Mucosa of descending colon (tissue), 3 donors: Measurements from ENCODE around the gene ZNF526. TPM values are rescaled to one million over a fixed set of nuclear protein-coding genes. Genes with fewer than 3 reads are reported as not detected.

Experiments
- ATAC-seq: fragments of 200-7000 bp; cut with Tn5 transposase; one replicate; pipeline ENCODE4 v1.9.1; 2020; ENCODE audit warnings: mild to moderate bottlenecking, moderate library complexity
- DNase-seq, 3 donors: peaks; one replicate each; pipeline ENCODE4 v3.0.0-alpha.2; 2020
- H3K36me3 ChIP-seq: fragments of 200-600 bp; one replicate; pipeline ENCODE4 v1.8.0; 2021; ENCODE audit warnings: low read depth, mild to moderate bottlenecking
- H3K4me1 ChIP-seq: fragments of 200-600 bp; one replicate; pipeline ENCODE4 v1.8.0; 2021; ENCODE audit warnings: low read depth, mild to moderate bottlenecking
- H3K4me3 ChIP-seq: fragments of 200-600 bp; one replicate; pipeline ENCODE4 v1.8.0; 2021; ENCODE audit warnings: mild to moderate bottlenecking
- H3K9me3 ChIP-seq: fragments of 200-600 bp; one replicate; pipeline ENCODE4 v1.8.0; 2021; ENCODE audit warnings: mild to moderate bottlenecking
- intact Hi-C, 2 donors: fragments of 100-400 bp; cut with DNase I in 1 of 2; cut with micrococcal nuclease in 1 of 2; formaldehyde crosslinking; loops; one replicate each; pipeline versions ENCODE4 v1.11.0 to v1.11.1; 2022; cut with DNase I, micrococcal nuclease
- total RNA-seq, 3 donors: library from RNA; stranded (reverse); fragmentation: NEBNext Ultra II Directional in 2 of 3; extraction: Animal tissue kit (Norgen Biotek cat#: 25700) in 2 of 3; gene quantifications; one replicate each; pipeline versions ENCODE4 v1.2.1 to v1.2.4, GENCODE V29; 2021 to 2023
- TF ChIP-seq, protein P1 (sequence below): fragments of 200-600 bp; IDR thresholded peaks from one replicate; pipeline ENCODE4 v1.8.0; 2022; ENCODE audit warnings: antibody characterized with exemption, mild to moderate bottlenecking
- donor health status: DM: no; HTN: no; CAD: no; lungs with moderate emphysema.
- donor health status: DM: no; HTN: no; CAD: no.
- donor health status: DM: no; HTN: yes; CAD: no.

Gene ZNF526
- total RNA-seq, 3 donors from 2014 or later: 9.9 to 13.4 (median 10.4) TPM

DNA sequence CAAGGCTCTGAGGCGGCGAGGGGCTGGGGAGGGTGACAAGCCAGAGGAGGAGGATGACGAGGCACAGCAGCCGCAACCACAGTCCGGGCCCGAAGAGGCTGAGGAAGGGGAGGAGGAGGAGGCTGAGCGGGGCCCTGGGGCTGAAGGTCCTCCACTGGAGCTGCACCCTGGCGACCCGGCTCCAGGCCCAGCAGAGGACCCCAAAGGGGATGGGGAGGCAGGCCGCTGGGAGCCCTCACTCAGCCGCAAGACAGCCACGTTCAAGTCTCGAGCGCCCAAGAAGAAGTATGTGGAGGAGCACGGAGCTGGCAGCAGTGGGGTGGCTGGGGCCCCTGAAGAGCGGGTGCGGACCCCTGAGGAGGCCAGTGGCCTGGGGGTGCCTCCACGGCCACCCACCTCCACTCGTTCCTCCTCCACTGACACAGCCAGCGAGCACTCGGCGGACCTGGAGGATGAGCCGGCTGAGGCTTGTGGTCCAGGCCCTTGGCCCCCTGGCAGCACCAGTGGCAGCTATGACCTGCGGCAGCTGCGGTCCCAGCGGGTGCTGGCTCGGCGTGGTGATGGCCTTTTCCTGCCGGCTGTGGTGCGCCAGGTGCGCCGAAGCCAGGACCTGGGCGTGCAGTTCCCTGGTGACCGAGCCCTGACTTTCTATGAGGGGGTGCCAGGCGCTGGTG, 51.9 kb downstream of the ZNF526 start:
- Histone ChIP-seq H3K36me3 (peaks cover 8% of the 10 kb centered on the region), H3K9me3 (no peaks in the 10 kb centered on the region), H3K4me3 (no peak overlapping the region), H3K4me1 (peaks cover 28% of the 10 kb centered on the region)
- intact Hi-C loops: no loop called here
- DNase-seq: peak in 1 of 3 donors; percentile 42
- ATAC-seq: no peak
- TF ChIP-seq, protein P1, sequence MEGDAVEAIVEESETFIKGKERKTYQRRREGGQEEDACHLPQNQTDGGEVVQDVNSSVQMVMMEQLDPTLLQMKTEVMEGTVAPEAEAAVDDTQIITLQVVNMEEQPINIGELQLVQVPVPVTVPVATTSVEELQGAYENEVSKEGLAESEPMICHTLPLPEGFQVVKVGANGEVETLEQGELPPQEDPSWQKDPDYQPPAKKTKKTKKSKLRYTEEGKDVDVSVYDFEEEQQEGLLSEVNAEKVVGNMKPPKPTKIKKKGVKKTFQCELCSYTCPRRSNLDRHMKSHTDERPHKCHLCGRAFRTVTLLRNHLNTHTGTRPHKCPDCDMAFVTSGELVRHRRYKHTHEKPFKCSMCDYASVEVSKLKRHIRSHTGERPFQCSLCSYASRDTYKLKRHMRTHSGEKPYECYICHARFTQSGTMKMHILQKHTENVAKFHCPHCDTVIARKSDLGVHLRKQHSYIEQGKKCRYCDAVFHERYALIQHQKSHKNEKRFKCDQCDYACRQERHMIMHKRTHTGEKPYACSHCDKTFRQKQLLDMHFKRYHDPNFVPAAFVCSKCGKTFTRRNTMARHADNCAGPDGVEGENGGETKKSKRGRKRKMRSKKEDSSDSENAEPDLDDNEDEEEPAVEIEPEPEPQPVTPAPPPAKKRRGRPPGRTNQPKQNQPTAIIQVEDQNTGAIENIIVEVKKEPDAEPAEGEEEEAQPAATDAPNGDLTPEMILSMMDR: no peak

DNA sequence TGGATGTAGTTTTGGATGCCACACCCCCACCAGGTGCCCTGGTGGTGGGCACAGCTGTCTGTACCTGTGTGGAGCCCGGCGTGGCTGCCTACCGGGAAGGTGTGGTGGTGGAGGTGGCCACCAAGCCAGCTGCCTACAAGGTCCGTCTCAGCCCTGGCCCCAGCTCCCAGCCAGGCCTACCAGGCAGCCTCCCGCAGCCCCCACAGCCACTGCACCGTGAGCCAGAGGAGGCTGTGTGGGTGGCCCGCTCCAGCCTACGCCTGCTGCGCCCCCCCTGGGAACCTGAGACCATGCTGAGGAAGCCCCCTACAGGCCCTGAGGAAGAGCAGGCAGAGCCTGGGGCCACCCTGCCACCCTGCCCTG, 52.4 kb downstream of the ZNF526 start:
- Histone ChIP-seq H3K9me3 (no peaks in the 10 kb centered on the region), H3K4me1 (peaks cover 26% of the 10 kb centered on the region), H3K36me3 (peaks cover 8% of the 10 kb centered on the region), H3K4me3 (no peak overlapping the region)
- intact Hi-C loops: no loop called here
- TF ChIP-seq, protein P1: no peak
- ATAC-seq (no peak), DNase-seq (no peak)

- no peak for ATAC-seq
- peaks cover 24% of the 10 kb centered on the region for H3K4me1 ChIP-seq
- H3K36me3 ChIP-seq: peaks cover 8% of the 10 kb centered on the region
- intact Hi-C loops: no loop called here
- DNase-seq: no peak
- H3K9me3 ChIP-seq: no peaks in the 10 kb centered on the region
- TF ChIP-seq, protein P1: no peak
- H3K4me3 ChIP-seq: no peak overlapping the region
Measured at GRCh38 chr19:42272989-42273406, 52.9 kb downstream of the ZNF526 start.

DNA sequence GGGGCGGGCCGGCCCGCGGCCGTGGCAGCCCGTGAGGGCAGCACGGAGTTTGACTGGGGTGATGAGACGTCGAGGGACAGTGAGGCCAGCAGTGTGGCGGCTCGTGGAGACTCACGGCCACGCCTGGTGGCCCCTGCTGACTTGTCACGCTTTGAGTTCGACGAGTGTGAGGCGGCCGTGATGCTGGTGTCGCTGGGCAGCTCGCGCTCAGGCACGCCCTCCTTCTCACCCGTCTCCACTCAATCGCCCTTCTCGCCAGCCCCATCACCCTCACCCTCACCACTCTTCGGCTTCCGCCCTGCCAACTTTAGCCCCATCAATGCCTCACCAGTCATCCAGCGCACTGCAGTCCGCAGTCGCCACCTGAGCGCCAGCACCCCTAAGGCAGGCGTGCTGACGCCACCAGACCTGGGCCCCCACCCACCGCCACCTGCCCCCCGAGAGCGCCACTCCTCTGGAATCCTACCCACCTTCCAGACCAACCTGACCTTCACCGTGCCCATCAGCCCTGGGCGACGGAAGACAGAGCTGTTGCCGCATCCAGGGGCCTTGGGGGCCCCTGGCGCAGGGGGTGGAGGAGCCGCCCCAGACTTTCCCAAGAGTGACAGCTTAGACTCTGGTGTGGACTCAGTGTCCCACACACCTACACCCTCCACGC, 53.4 kb downstream of the ZNF526 start:
- H3K4me3 ChIP-seq: no peak overlapping the region
- H3K4me1 ChIP-seq: peaks cover 27% of the 10 kb centered on the region
- no peaks in the 10 kb centered on the region for H3K9me3 ChIP-seq
- intact Hi-C loops: no loop called here
- ATAC-seq (no peak), DNase-seq (peak in 1 of 3 donors; percentile 32)
- TF ChIP-seq, protein P1: no peak
- H3K36me3 ChIP-seq: peaks cover 5% of the 10 kb centered on the region

- Histone ChIP-seq H3K36me3 (no peaks in the 10 kb centered on the region), H3K4me3 (no peak overlapping the region), H3K9me3 (no peaks in the 10 kb centered on the region), H3K4me1 (peaks cover 30% of the 10 kb centered on the region)
- ATAC-seq (no peak), DNase-seq (peak in 1 of 3 donors; percentile 28)
- intact Hi-C loops: no loop called here
- TF ChIP-seq, protein P1: no peak
Measured at GRCh38 chr19:42274065-42274682, 54.1 kb downstream of the ZNF526 start.
